IMR-90 (cell line): Measurements from ENCODE around the gene PSORS1C2.

Experiments used
- CEBPB ChIP-seq: IDR thresholded peaks from 2 replicates; pipeline ENCODE4 v1.6.1; 2012; ENCODE audit warnings: low read depth, low read length, improper control_type of control experiment
- MAFK ChIP-seq: IDR thresholded peaks from 2 replicates; pipeline ENCODE4 v1.6.1; 2012; ENCODE audit warnings: low read depth, low read length, improper control_type of control experiment
- MXI1 ChIP-seq: IDR thresholded peaks from 2 replicates; pipeline ENCODE4 v1.6.1; 2012; ENCODE audit warnings: low read depth, mild to moderate bottlenecking, low read length, moderate library complexity, borderline replicate concordance
- POLR2A ChIP-seq: IDR thresholded peaks from 2 replicates; pipeline ENCODE4 v1.6.1; 2012; ENCODE audit warnings: mild to moderate bottlenecking, low read depth, low read length
- RAD21 ChIP-seq: IDR thresholded peaks from 2 replicates; pipeline ENCODE4 v1.6.1; 2012; ENCODE audit warnings: low read length, improper control_type of control experiment
- RCOR1 ChIP-seq: IDR thresholded peaks from 2 replicates; pipeline ENCODE4 v1.6.1; 2012; ENCODE audit warnings: mild to moderate bottlenecking, low read length, improper control_type of control experiment; ENCODE audit not compliant: insufficient replicate concordance
- RFX5 ChIP-seq: IDR thresholded peaks from 2 replicates; pipeline ENCODE4 v1.8.0; 2012; ENCODE audit warnings: low read depth, mild to moderate bottlenecking, low read length, moderate library complexity
- TF ChIP-seq, protein P1 (sequence below): conservative IDR thresholded peaks from 2 replicates; pipeline ENCODE4 v1.5.1; 2012; ENCODE audit warnings: mild to moderate bottlenecking, low read depth, low read length, improper control_type of control experiment
- TF ChIP-seq, protein P2 (sequence below): fragments of 150-350 bp; IDR thresholded peaks from 2 replicates; pipeline ENCODE4 v1.6.1; 2016; ENCODE audit warnings: low read depth, mild to moderate bottlenecking, low read length, moderate library complexity, borderline replicate concordance

DNA sequence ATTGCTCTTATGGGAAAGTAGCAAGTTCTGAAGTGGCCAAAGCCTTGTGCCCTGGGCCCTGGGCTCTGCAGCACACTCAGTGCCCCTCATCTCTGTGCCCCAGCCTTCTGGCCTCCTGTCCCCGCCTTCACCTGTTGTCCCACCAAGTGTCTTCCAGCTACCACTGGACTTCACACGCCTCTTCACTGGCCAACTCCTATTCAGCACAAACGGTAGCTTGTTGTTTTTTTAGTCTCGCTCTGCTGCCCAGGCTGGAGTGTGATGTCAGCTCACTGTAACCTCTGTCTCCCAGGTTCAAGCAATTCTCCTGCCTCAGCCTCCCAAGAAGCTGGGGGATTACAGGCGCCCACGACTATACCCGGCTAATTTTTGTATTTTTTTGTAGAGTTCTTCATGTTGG is 13.9 kb upstream of the PSORS1C2 start:
- TF ChIP-seq, protein P1, sequence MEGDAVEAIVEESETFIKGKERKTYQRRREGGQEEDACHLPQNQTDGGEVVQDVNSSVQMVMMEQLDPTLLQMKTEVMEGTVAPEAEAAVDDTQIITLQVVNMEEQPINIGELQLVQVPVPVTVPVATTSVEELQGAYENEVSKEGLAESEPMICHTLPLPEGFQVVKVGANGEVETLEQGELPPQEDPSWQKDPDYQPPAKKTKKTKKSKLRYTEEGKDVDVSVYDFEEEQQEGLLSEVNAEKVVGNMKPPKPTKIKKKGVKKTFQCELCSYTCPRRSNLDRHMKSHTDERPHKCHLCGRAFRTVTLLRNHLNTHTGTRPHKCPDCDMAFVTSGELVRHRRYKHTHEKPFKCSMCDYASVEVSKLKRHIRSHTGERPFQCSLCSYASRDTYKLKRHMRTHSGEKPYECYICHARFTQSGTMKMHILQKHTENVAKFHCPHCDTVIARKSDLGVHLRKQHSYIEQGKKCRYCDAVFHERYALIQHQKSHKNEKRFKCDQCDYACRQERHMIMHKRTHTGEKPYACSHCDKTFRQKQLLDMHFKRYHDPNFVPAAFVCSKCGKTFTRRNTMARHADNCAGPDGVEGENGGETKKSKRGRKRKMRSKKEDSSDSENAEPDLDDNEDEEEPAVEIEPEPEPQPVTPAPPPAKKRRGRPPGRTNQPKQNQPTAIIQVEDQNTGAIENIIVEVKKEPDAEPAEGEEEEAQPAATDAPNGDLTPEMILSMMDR = no peak
- no peak for TF ChIP-seq MXI1
- TF ChIP-seq RFX5 = no peak
- no peak for TF ChIP-seq MAFK
- no peak for TF ChIP-seq POLR2A
- no peak for TF ChIP-seq RCOR1
- TF ChIP-seq CEBPB = no peak
- TF ChIP-seq, protein P2, sequence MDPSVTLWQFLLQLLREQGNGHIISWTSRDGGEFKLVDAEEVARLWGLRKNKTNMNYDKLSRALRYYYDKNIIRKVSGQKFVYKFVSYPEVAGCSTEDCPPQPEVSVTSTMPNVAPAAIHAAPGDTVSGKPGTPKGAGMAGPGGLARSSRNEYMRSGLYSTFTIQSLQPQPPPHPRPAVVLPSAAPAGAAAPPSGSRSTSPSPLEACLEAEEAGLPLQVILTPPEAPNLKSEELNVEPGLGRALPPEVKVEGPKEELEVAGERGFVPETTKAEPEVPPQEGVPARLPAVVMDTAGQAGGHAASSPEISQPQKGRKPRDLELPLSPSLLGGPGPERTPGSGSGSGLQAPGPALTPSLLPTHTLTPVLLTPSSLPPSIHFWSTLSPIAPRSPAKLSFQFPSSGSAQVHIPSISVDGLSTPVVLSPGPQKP = no peak
- TF ChIP-seq RAD21 = no peak
